SK-N-SH (cell line): Measurements from ENCODE around the gene AFG3L2.

ENCODE experiments used
- FOSL2 ChIP-seq: IDR thresholded peaks from 2 replicates; pipeline ENCODE4 v1.4.0; 2012; ENCODE audit warnings: low read depth, mild to moderate bottlenecking, moderate library complexity, borderline replicate concordance
- FOXJ3 ChIP-seq: sonication (generic); formaldehyde crosslinking; IDR thresholded peaks from 2 replicates; pipeline ENCODE4 v1.5.1; 2020; ENCODE audit warnings: mild to moderate bottlenecking, missing genetic modification reagents
- GATA2 ChIP-seq: sonication (generic); formaldehyde crosslinking; IDR thresholded peaks from 2 replicates; pipeline ENCODE4 v1.5.0; 2020; ENCODE audit warnings: mild to moderate bottlenecking, missing genetic modification reagents
- MXI1 ChIP-seq: IDR thresholded peaks from 2 replicates; pipeline ENCODE4 v1.6.1; 2012; ENCODE audit warnings: mild to moderate bottlenecking, low read depth, low read length, improper control_type of control experiment
- POLR2AphosphoS5 ChIP-seq: IDR thresholded peaks from 2 replicates; pipeline ENCODE4 v1.6.1; 2012; ENCODE audit warnings: low read depth, low read length
- RFX5 ChIP-seq: IDR thresholded peaks from 2 replicates; pipeline ENCODE4 v1.6.1; 2012; ENCODE audit warnings: mild to moderate bottlenecking, improper control_type of control experiment, low read length
- RXRA ChIP-seq: IDR thresholded peaks from 2 replicates; pipeline ENCODE4 v1.4.0; 2012; ENCODE audit warnings: low read depth, mild to moderate bottlenecking, borderline replicate concordance
- SIN3A ChIP-seq: IDR thresholded peaks from 2 replicates; pipeline ENCODE4 v1.6.1; 2012; ENCODE audit warnings: low read depth, mild to moderate bottlenecking, low read length, moderate library complexity, borderline replicate concordance
- TCF12 ChIP-seq: IDR thresholded peaks from 2 replicates; pipeline ENCODE4 v1.4.0; 2012
- TEAD4 ChIP-seq: IDR thresholded peaks from 2 replicates; pipeline ENCODE4 v1.4.0; 2012; ENCODE audit warnings: mild to moderate bottlenecking, borderline replicate concordance; ENCODE audit not compliant: insufficient read depth
- TF ChIP-seq, protein P1 (sequence below): fragments of 200-600 bp; sonication (generic); IDR thresholded peaks from 2 replicates; pipeline ENCODE4 v1.6.1; 2017; ENCODE audit warnings: antibody characterized with exemption, mild to moderate bottlenecking, moderate library complexity
- TF ChIP-seq, protein P2 (sequence below): IDR thresholded peaks from 2 replicates; pipeline ENCODE4 v1.4.0; 2012; ENCODE audit warnings: low read depth, borderline replicate concordance
- TF ChIP-seq, protein P3 (sequence below): fragments of 150-350 bp; IDR thresholded peaks from 2 replicates; pipeline ENCODE4 v1.6.1; 2016; ENCODE audit warnings: mild to moderate bottlenecking, low read depth, low read length

DNA sequence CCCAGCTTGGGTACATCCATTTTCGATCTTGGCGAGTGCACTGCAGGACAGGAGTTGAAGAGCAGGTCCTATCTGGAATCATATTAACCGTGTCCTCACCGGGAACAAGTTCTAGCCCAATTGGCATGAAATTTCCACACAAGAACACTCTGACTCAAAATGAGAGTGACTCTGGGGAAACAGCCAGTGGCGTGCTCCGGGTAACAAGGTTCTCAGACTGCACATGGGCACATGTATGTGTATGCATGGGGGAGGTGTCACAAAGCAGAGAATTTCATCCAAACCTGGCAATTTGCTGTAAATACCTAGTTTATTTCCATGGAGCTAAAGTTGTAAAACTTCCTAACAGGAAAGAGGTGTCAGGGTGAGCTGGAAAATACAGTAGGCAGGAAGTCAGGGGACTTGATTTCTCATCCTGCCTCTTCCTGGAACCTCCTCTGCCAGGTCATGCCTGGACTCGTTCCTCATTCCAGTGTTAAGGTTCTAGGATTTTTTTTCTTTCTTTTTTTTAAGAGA lies 67.3 kb downstream of the AFG3L2 start:
- TF ChIP-seq, protein P1, sequence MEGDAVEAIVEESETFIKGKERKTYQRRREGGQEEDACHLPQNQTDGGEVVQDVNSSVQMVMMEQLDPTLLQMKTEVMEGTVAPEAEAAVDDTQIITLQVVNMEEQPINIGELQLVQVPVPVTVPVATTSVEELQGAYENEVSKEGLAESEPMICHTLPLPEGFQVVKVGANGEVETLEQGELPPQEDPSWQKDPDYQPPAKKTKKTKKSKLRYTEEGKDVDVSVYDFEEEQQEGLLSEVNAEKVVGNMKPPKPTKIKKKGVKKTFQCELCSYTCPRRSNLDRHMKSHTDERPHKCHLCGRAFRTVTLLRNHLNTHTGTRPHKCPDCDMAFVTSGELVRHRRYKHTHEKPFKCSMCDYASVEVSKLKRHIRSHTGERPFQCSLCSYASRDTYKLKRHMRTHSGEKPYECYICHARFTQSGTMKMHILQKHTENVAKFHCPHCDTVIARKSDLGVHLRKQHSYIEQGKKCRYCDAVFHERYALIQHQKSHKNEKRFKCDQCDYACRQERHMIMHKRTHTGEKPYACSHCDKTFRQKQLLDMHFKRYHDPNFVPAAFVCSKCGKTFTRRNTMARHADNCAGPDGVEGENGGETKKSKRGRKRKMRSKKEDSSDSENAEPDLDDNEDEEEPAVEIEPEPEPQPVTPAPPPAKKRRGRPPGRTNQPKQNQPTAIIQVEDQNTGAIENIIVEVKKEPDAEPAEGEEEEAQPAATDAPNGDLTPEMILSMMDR, result no peak
- TF ChIP-seq, protein P2, sequence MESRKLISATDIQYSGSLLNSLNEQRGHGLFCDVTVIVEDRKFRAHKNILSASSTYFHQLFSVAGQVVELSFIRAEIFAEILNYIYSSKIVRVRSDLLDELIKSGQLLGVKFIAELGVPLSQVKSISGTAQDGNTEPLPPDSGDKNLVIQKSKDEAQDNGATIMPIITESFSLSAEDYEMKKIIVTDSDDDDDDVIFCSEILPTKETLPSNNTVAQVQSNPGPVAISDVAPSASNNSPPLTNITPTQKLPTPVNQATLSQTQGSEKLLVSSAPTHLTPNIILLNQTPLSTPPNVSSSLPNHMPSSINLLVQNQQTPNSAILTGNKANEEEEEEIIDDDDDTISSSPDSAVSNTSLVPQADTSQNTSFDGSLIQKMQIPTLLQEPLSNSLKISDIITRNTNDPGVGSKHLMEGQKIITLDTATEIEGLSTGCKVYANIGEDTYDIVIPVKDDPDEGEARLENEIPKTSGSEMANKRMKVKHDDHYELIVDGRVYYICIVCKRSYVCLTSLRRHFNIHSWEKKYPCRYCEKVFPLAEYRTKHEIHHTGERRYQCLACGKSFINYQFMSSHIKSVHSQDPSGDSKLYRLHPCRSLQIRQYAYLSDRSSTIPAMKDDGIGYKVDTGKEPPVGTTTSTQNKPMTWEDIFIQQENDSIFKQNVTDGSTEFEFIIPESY, result no peak
- no peak for TF ChIP-seq SIN3A
- TF ChIP-seq GATA2, result no peak
- no peak for TF ChIP-seq RXRA
- no peak for TF ChIP-seq RFX5
- TF ChIP-seq FOSL2, result no peak
- TF ChIP-seq, protein P3, sequence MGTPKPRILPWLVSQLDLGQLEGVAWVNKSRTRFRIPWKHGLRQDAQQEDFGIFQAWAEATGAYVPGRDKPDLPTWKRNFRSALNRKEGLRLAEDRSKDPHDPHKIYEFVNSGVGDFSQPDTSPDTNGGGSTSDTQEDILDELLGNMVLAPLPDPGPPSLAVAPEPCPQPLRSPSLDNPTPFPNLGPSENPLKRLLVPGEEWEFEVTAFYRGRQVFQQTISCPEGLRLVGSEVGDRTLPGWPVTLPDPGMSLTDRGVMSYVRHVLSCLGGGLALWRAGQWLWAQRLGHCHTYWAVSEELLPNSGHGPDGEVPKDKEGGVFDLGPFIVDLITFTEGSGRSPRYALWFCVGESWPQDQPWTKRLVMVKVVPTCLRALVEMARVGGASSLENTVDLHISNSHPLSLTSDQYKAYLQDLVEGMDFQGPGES, result no peak
- no peak for TF ChIP-seq MXI1
- no peak for TF ChIP-seq TCF12
- TF ChIP-seq POLR2AphosphoS5, result no peak
- no peak for TF ChIP-seq TEAD4
- TF ChIP-seq FOXJ3, result no peak
